GM12873 (cell line): ENCODE data around the gene LIN37.

Experiments
- CTCF ChIP-seq: IDR thresholded peaks from 2 replicates; pipeline ENCODE4 v1.5.1; 2012; ENCODE audit warnings: low read depth, mild to moderate bottlenecking, moderate library complexity, low read length, control low read depth; ENCODE audit not compliant: insufficient read depth; ENCODE audit errors: missing control alignments

LIN37 gene

GRCh38 chr19:35757231-35757748 is 8.9 kb downstream of the LIN37 start:
- no peak for TF ChIP-seq CTCF

GRCh38 chr19:35757749-35758608 is 9.6 kb downstream of the LIN37 start, which contains the start of gene PROSER3:
Gene PROSER3, plus strand, starts transcription at chr19:35758176. Its CDS starts 40 bp downstream, at chr19:35758216.
- TF ChIP-seq CTCF = no peak

- no peak for TF ChIP-seq CTCF
Observed at GRCh38 chr19:35759697-35760096, 11.3 kb downstream of the LIN37 start.

GRCh38 chr19:35760711-35761349 is 12.5 kb downstream of the LIN37 start:
- no peak for TF ChIP-seq CTCF

- no peak for TF ChIP-seq CTCF
Observed at GRCh38 chr19:35764432-35765315, 16.3 kb downstream of the LIN37 start.

GRCh38 chr19:35766571-35767104 is 18.3 kb downstream of the LIN37 start:
- no peak for TF ChIP-seq CTCF
